Heart left ventricle (tissue), 16 donors: ENCODE data around the gene PRDM16. TPM values are rescaled to one million over a fixed set of nuclear protein-coding genes. Genes with fewer than 3 reads are reported as not detected.

Experiments
- ATAC-seq, 4 donors: fragments of 200-7000 bp; cut with Tn5 transposase; one replicate each; pipeline ENCODE4 v1.9.1; 2020 to 2022; ENCODE audit warnings: moderate library complexity in 4 of 4, mild to moderate bottlenecking in 3 of 4, moderate number of reproducible peaks in 1 of 4
- DNase-seq, 5 donors: peaks; one replicate each; pipeline ENCODE4 v3.0.0-alpha.2; 2020
- H3K27ac ChIP-seq, 12 donors: fragments of 200-600 bp; sonication (generic) in 4 of 12; one replicate each; pipeline versions ENCODE4 v1.5.0 to v1.8.0; 2016 to 2022; ENCODE audit warnings: mild to moderate bottlenecking in 2 of 12
- H3K27me3 ChIP-seq, 9 donors: fragments of 200-600 bp; sonication (generic) in 2 of 9; one replicate each; pipeline versions ENCODE4 v1.5.1 to v1.8.0; 2016 to 2022; ENCODE audit warnings: mild to moderate bottlenecking in 3 of 9
- H3K36me3 ChIP-seq, 9 donors: fragments of 200-600 bp; sonication (generic) in 2 of 9; one replicate each; pipeline versions ENCODE4 v1.5.0 to v1.8.0; 2018 to 2022; ENCODE audit warnings: mild to moderate bottlenecking in 2 of 9
- H3K4me1 ChIP-seq, 12 donors: fragments of 200-600 bp; sonication (generic) in 4 of 12; one replicate each; pipeline versions ENCODE4 v1.5.0 to v1.8.0; 2016 to 2022; ENCODE audit warnings: mild to moderate bottlenecking in 3 of 12
- H3K4me3 ChIP-seq, 12 donors: fragments of 200-600 bp; sonication (generic) in 4 of 12; one replicate each; pipeline versions ENCODE4 v1.5.0 to v1.8.0; 2017 to 2022; ENCODE audit warnings: mild to moderate bottlenecking in 9 of 12, moderate library complexity in 4 of 12
- H3K9me3 ChIP-seq, 12 donors: fragments of 200-600 bp; sonication (generic) in 4 of 12; one replicate each; pipeline versions ENCODE4 v1.5.0 to v1.8.0; 2016 to 2022; ENCODE audit warnings: mild to moderate bottlenecking in 1 of 12
- POLR2A ChIP-seq, 2 donors: fragments of 450-650 bp; IDR thresholded peaks; one replicate each; pipeline ENCODE4 v1.6.1; 2017; ENCODE audit warnings: antibody characterized with exemption in 2 of 2, mild to moderate bottlenecking in 2 of 2, moderate library complexity in 2 of 2
- WGBS, 4 donors: extraction: QIAGEN DNeasy Blood & Tissue Kit in 2 of 4; methylation state at CpG; one replicate each; pipeline versions ENCODE4 v1.1.5 to v1.1.7; 2013 to 2018; 5-methylcytosine and 5-hydroxymethylcytosine counted together
- intact Hi-C, 10 donors: fragments of 100-400 bp; cut with DNase I; formaldehyde crosslinking; loops; one replicate each; pipeline versions ENCODE4 v1.11.1 to v1.14.2; 2022
- polyA plus RNA-seq, 2 donors: library from polyadenylated mRNA; stranded (reverse); fragments of 200-250 nt; gene quantifications; one replicate each; pipeline ENCODE4 v1.2.3, GENCODE V29; 2013
- total RNA-seq, 9 donors: library from RNA; depleted of rRNA in 2 of 9; stranded (reverse); fragments of >200 nt in 2 of 9; fragmentation: NEBNext Ultra II Directional in 3 of 9; extraction: Animal tissue kit (Norgen Biotek cat#: 25700) in 3 of 9; gene quantifications; one replicate each; pipeline versions ENCODE4 v1.1.0 to v1.2.4, GENCODE V29; 2016 to 2023
- TF ChIP-seq, protein P1 (sequence below), 12 donors: fragments of 200-600 bp; sonication (generic) in 4 of 12; IDR thresholded peaks; one replicate each; pipeline versions ENCODE4 v1.5.0 to v1.8.0; 2018 to 2022; ENCODE audit warnings: antibody characterized with exemption in 12 of 12, mild to moderate bottlenecking in 5 of 12
- donor health status: ischemic (EF 13 %, LVEDD 7.1; RV severe dilation, severe dysfunction).
- donor health status: healthy with polysubstance abuse.
- donor health status: DM: no; HTN: yes; CAD: no.
- donor health status: DM: no; HTN: no; CAD: no.
- donor health status: ischemic (EF 25% LVEDD 6.9; RV normal size, moderate dysfunction).
- donor health status: ischemic (EF 25% LVEDD 5.7; RV mildly dilated, moderate dysfunction).
- donor health status: healthy.
- donor health status: DM: yes; HTN: yes; CAD: no.
- donor health status: ischemic (EF 35%, LVEDD 5.7; RV mildly dilated, moderate dysfunction).
- donor health status: nonischemic (EF 11% LVEDD 7.7; RV severe dilation, severe dysfunction).
- donor health status: DM: yes; HTN: yes; CAD: no.
- donor health status: PGD.
- donor health status: ischemic (EF 29% LVEDD 5.4; RV normal size, mild dysfunction).
- donor health status: nonischemic (EF 23%, LVEDD 6.1; RV moderate dilation, normal function).

Gene PRDM16
- total and polyA plus RNA-seq, 11 donors = 6.0 to 22.7 (median 14.0) TPM

DNA sequence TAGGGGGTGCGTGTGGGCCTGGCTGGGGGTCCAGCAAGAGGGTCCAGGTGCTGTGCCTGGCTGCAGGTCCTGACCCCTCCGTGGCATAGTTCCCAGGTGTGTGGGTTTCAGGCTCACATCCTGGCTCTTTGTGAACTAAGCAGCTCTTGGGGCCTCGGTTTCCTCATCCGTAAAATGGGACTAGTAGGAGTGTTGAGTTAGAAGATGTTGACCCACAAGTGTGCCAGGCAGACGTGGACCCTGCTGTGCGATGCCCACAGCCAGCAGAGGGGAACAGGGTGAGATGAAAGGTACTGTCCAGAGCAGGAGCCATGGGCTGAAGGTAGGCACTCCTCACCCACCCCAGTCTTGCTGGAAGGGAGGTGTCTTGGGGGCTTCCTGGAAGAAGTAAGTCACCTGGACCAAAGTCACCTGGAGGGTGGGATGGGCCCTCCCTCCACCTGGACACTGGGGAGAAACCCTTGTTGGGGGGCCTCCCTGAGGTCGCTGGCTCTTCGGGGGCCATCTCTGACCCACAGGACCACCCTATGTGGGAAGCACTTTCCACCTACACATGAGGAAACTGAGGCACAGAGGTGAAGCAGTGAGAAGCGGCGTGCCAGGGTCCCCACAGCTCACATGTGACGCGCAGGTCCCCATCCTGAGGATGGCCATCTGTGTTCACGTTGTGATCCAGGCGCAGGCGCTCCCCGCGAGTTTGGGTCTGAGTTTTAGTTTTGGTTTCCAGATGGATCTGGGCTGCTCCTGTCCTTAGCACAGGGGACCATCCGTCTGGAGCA is 386.9 kb downstream of the PRDM16 start:
- DNase-seq (peak in 1 of 5 donors; percentile 53), ATAC-seq (no peak)
- 89 to 94% (median 90%) methylated on average over 15 to 18 of the region's 18 CpGs for WGBS, 4 donors
- Histone ChIP-seq H3K9me3 (no peaks in the 10 kb centered on the region), H3K27ac (no peak overlapping the region), H3K4me3 (no peak overlapping the region), H3K4me1 (peaks cover 0 to 45% (median 20%) of the 10 kb centered on the region in 12 donors), H3K27me3 (peaks cover 0 to 25% (median 4%) of the 10 kb centered on the region in 9 donors), H3K36me3 (no peaks in the 10 kb centered on the region)
- TF ChIP-seq, protein P1, sequence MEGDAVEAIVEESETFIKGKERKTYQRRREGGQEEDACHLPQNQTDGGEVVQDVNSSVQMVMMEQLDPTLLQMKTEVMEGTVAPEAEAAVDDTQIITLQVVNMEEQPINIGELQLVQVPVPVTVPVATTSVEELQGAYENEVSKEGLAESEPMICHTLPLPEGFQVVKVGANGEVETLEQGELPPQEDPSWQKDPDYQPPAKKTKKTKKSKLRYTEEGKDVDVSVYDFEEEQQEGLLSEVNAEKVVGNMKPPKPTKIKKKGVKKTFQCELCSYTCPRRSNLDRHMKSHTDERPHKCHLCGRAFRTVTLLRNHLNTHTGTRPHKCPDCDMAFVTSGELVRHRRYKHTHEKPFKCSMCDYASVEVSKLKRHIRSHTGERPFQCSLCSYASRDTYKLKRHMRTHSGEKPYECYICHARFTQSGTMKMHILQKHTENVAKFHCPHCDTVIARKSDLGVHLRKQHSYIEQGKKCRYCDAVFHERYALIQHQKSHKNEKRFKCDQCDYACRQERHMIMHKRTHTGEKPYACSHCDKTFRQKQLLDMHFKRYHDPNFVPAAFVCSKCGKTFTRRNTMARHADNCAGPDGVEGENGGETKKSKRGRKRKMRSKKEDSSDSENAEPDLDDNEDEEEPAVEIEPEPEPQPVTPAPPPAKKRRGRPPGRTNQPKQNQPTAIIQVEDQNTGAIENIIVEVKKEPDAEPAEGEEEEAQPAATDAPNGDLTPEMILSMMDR (IDR thresholded peaks at IDR 0.05) = no peak
- intact Hi-C loops = loop anchor here in 2 of 10 donors (2.0 kb wide), 2 partner anchors 15 to 29 kb away; no protein-coding TSS in a partner anchor

DNA sequence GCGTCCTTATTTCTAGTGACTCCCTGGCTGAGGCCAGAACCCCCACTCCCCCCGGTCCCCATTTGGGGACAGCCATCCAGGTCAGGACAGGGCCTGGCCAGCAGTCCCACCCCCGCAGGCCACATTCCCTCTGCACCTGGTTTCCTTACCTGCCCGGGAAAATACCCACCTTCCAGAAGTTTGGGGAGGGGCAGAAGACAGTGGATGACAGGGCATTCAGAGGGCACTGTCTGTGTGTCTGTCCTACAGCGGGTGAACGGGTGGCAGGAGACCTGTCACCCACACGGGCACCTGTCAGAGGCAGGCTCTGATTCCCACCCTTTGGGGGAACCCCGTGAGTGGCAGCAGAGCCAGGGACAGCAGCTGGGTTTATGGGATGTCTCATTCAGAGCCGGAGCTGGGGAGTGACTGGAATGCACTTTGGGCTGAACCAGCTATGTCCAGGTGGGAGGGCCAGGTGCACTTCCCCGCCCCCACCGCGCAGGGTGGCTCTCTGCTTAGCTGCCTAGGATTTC is 387.5 kb downstream of the PRDM16 start:
- H3K4me3 ChIP-seq = no peak overlapping the region
- intact Hi-C loops = no loop called here
- TF ChIP-seq, protein P1 (IDR thresholded peaks at IDR 0.05) = no peak
- no peak for TF ChIP-seq POLR2A (IDR thresholded peaks at IDR 0.05)
- no peaks in the 10 kb centered on the region for H3K9me3 ChIP-seq
- H3K36me3 ChIP-seq = no peaks in the 10 kb centered on the region
- no peak overlapping the region for H3K27ac ChIP-seq
- DNase-seq (peak in 2 of 5 donors; percentile 22 to 44), ATAC-seq (no peak)
- peaks cover 0 to 25% (median 4%) of the 10 kb centered on the region in 9 donors for H3K27me3 ChIP-seq
- 86 to 96% (median 91%) methylated on average over 8 to 12 of the region's 12 CpGs for WGBS, 4 donors
- H3K4me1 ChIP-seq = peaks cover 0 to 46% (median 21%) of the 10 kb centered on the region in 12 donors

DNA sequence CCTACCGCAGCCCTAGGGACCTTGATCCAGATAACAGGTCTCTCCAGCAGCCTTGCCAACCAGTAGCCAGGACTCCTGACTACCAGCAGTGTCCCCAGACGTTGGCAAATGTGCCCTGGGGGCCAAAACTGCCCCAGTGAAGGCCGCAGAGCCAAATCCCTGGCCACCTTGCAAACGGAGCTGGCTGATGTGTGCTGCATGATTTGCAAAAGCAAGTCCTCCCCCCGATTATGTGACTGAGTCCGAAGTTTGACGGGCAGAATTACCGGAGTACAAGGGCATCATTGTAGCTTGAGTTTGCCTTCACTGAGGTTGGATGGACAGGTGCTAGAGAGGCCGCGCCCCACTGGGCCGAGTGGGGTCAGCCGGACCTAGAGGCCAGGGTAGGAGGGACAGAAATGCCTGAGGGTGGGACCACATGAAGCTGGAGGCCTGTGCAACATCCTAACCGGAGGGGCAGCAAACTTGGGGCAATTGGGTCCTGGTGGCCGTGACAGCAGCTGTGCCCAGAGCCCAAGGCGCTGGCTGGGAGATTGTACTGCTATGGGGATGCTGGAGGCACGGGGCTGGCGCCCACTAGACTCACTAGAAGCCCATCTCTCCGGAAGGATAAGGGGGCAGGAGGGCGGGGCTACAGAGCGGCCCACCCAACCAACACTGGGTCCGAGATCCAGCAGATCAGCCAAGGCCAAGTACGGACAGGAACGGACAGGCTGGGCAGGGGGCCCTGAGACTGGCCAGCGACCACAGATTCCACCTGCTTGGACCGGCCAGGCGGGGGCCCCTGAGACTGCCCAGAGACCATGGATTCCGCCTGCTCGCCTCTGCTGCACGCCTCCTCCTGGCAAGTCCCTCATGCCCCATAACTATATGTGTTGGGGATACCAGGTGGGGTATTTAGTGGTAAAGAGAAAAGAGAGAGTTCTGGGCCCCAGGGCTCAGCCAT is 388.2 kb downstream of the PRDM16 start:
- ATAC-seq (no peak), DNase-seq (peak in 2 of 5 donors; percentile 14 to 58)
- Histone ChIP-seq H3K4me1 (peaks cover 0 to 46% (median 21%) of the 10 kb centered on the region in 12 donors), H3K36me3 (no peaks in the 10 kb centered on the region), H3K27me3 (peaks cover 0 to 22% (median 4%) of the 10 kb centered on the region in 9 donors), H3K4me3 (no peak overlapping the region), H3K27ac (no peak overlapping the region), H3K9me3 (no peaks in the 10 kb centered on the region)
- intact Hi-C loops = no loop called here
- TF ChIP-seq, protein P1 (IDR thresholded peaks at IDR 0.05) = no peak
- no peak for TF ChIP-seq POLR2A (IDR thresholded peaks at IDR 0.05)
- 87 to 91% (median 88%) methylated on average over 27 to 29 of the region's 29 CpGs for WGBS, 4 donors
